T-helper 2 cell treated with Interferon-gamma antibody and Interleukin-4, amounts not matched to agents 5 μg/mL and 100 μg/mL, for 36 hours (primary cell): ENCODE results near the gene PCDHGC4.
A peak's percentile ranks its signal among the peaks of the same experiment; 100 is the strongest.

Source experiments
- DNase-seq: peaks from one replicate; pipeline ENCODE4 v3.0.0; 2021; ENCODE audit warnings: low spot score
- H3K27ac Mint-ChIP-seq: one replicate; pipeline ENCODE4 v1.8.0; 2021; ENCODE audit warnings: mild to moderate bottlenecking, mixed read lengths
- H3K27me3 Mint-ChIP-seq: one replicate; pipeline ENCODE4 v1.8.0; 2021; ENCODE audit warnings: low read depth, mixed read lengths
- H3K36me3 Mint-ChIP-seq: one replicate; pipeline ENCODE4 v1.8.0; 2021; ENCODE audit warnings: low read depth, mixed read lengths
- H3K4me1 Mint-ChIP-seq: one replicate; pipeline ENCODE4 v1.8.0; 2021; ENCODE audit warnings: low read depth, mixed read lengths
- H3K4me3 Mint-ChIP-seq: one replicate; pipeline ENCODE4 v1.8.0; 2022; ENCODE audit warnings: mild to moderate bottlenecking, moderate library complexity, mixed read lengths
- H3K9me3 Mint-ChIP-seq: one replicate; pipeline ENCODE4 v1.8.0; 2021; ENCODE audit warnings: mixed read lengths

The PCDHGC4 gene

GRCh38 chr5:141484641-141485311, at the start of gene PCDHGC4:
Gene PCDHGC4 (plus strand): TSS chr5:141485030. CDS start chr5:141485174, 144 bp downstream.
- Mint-ChIP-seq H3K4me3 (no peak within 1 kb of the TSS), H3K4me1 (no peaks in the 10 kb centered on the region), H3K9me3 (no peaks in the 10 kb centered on the region), H3K27ac (no peak within 1 kb of the TSS), H3K36me3 (no peaks in the 10 kb centered on the region), H3K27me3 (peaks cover 65% of the 10 kb centered on the region)
- DNase-seq: no peak

- no peak overlapping the region for H3K27ac Mint-ChIP-seq
- H3K27me3 Mint-ChIP-seq: peaks cover 5% of the 10 kb centered on the region
- no peak overlapping the region for H3K4me3 Mint-ChIP-seq
- peaks cover 13% of the 10 kb centered on the region for H3K9me3 Mint-ChIP-seq
- DNase-seq: no peak
- H3K36me3 Mint-ChIP-seq: peaks cover 1% of the 10 kb centered on the region
- no peaks in the 10 kb centered on the region for H3K4me1 Mint-ChIP-seq
These were observed 47.6 kb upstream of the PCDHGC4 start for GRCh38 chr5:141437221-141437620.

- H3K9me3 Mint-ChIP-seq: peaks cover 3% of the 10 kb centered on the region
- H3K27ac Mint-ChIP-seq: no peak overlapping the region
- no peaks in the 10 kb centered on the region for H3K27me3 Mint-ChIP-seq
- H3K36me3 Mint-ChIP-seq: no peaks in the 10 kb centered on the region
- DNase-seq: no peak
- no peaks in the 10 kb centered on the region for H3K4me1 Mint-ChIP-seq
- H3K4me3 Mint-ChIP-seq: no peak overlapping the region
These were observed 45.3 kb upstream of the PCDHGC4 start for GRCh38 chr5:141439411-141440141.

GRCh38 chr5:141440341-141440740, 44.5 kb upstream of the PCDHGC4 start:
- H3K36me3 Mint-ChIP-seq: no peaks in the 10 kb centered on the region
- H3K4me1 Mint-ChIP-seq: no peaks in the 10 kb centered on the region
- no peak for DNase-seq
- no peak overlapping the region for H3K4me3 Mint-ChIP-seq
- H3K9me3 Mint-ChIP-seq: peaks cover 3% of the 10 kb centered on the region
- H3K27me3 Mint-ChIP-seq: no peaks in the 10 kb centered on the region
- no peak overlapping the region for H3K27ac Mint-ChIP-seq

GRCh38 chr5:141441571-141442170, 43.2 kb upstream of the PCDHGC4 start:
- H3K4me1 Mint-ChIP-seq: no peaks in the 10 kb centered on the region
- H3K9me3 Mint-ChIP-seq: peaks cover 3% of the 10 kb centered on the region
- no peak overlapping the region for H3K4me3 Mint-ChIP-seq
- H3K27me3 Mint-ChIP-seq: no peaks in the 10 kb centered on the region
- no peak overlapping the region for H3K27ac Mint-ChIP-seq
- no peaks in the 10 kb centered on the region for H3K36me3 Mint-ChIP-seq
- no peak for DNase-seq

- no peaks in the 10 kb centered on the region for H3K9me3 Mint-ChIP-seq
- no peaks in the 10 kb centered on the region for H3K27me3 Mint-ChIP-seq
- no peak for DNase-seq
- no peak overlapping the region for H3K4me3 Mint-ChIP-seq
- H3K27ac Mint-ChIP-seq: no peak overlapping the region
- no peaks in the 10 kb centered on the region for H3K4me1 Mint-ChIP-seq
- H3K36me3 Mint-ChIP-seq: no peaks in the 10 kb centered on the region
These were observed 19.5 kb upstream of the PCDHGC4 start for GRCh38 chr5:141465351-141465750.

GRCh38 chr5:141475625-141476131, 9.2 kb upstream of the PCDHGC4 start, which contains the start of gene PCDHGC3:
Gene PCDHGC3 (plus strand): TSS chr5:141475966. CDS start chr5:141476117, 151 bp downstream.
- peak; percentile 31 for DNase-seq
- peak within 1 kb of the TSS; percentile 86 for H3K4me3 Mint-ChIP-seq
- H3K27me3 Mint-ChIP-seq: peaks cover 63% of the 10 kb centered on the region
- no peak within 1 kb of the TSS for H3K27ac Mint-ChIP-seq
- no peaks in the 10 kb centered on the region for H3K36me3 Mint-ChIP-seq
- no peaks in the 10 kb centered on the region for H3K9me3 Mint-ChIP-seq
- peaks cover 14% of the 10 kb centered on the region for H3K4me1 Mint-ChIP-seq

- no peak for DNase-seq
- Mint-ChIP-seq H3K4me1 (peaks cover 14% of the 10 kb centered on the region), H3K27me3 (peaks cover 65% of the 10 kb centered on the region), H3K9me3 (no peaks in the 10 kb centered on the region), H3K4me3 (peak overlapping the region; percentile 86), H3K27ac (no peak overlapping the region), H3K36me3 (no peaks in the 10 kb centered on the region)
These were observed 8.5 kb upstream of the PCDHGC4 start for GRCh38 chr5:141476132-141476911.

GRCh38 chr5:141477044-141477575, 7.7 kb upstream of the PCDHGC4 start:
- Mint-ChIP-seq H3K9me3 (no peaks in the 10 kb centered on the region), H3K4me3 (peak overlapping the region; percentile 86), H3K27me3 (peaks cover 68% of the 10 kb centered on the region), H3K4me1 (peaks cover 14% of the 10 kb centered on the region), H3K36me3 (no peaks in the 10 kb centered on the region), H3K27ac (no peak overlapping the region)
- DNase-seq: no peak

GRCh38 chr5:141477815-141478214, 7.0 kb upstream of the PCDHGC4 start:
- H3K27ac Mint-ChIP-seq: no peak overlapping the region

GRCh38 chr5:141478321-141478945, 6.4 kb upstream of the PCDHGC4 start:
- H3K27me3 Mint-ChIP-seq: peaks cover 80% of the 10 kb centered on the region
- DNase-seq: no peak

More at GRCh38 chr5:141477815-141478214, 7.0 kb upstream of the PCDHGC4 start:
- H3K9me3 Mint-ChIP-seq: no peaks in the 10 kb centered on the region
- H3K4me1 Mint-ChIP-seq: peaks cover 14% of the 10 kb centered on the region
- H3K36me3 Mint-ChIP-seq: no peaks in the 10 kb centered on the region
- no peak overlapping the region for H3K4me3 Mint-ChIP-seq
- peaks cover 75% of the 10 kb centered on the region for H3K27me3 Mint-ChIP-seq
- DNase-seq: no peak

GRCh38 chr5:141479776-141480175, 5.1 kb upstream of the PCDHGC4 start:
- peaks cover 83% of the 10 kb centered on the region for H3K27me3 Mint-ChIP-seq
- H3K9me3 Mint-ChIP-seq: no peaks in the 10 kb centered on the region
- peaks cover 14% of the 10 kb centered on the region for H3K4me1 Mint-ChIP-seq
- DNase-seq: no peak
- no peaks in the 10 kb centered on the region for H3K36me3 Mint-ChIP-seq
- no peak overlapping the region for H3K27ac Mint-ChIP-seq
- no peak overlapping the region for H3K4me3 Mint-ChIP-seq

More at GRCh38 chr5:141478321-141478945, 6.4 kb upstream of the PCDHGC4 start:
- peaks cover 14% of the 10 kb centered on the region for H3K4me1 Mint-ChIP-seq
- H3K4me3 Mint-ChIP-seq: no peak overlapping the region
- H3K9me3 Mint-ChIP-seq: no peaks in the 10 kb centered on the region
- H3K27ac Mint-ChIP-seq: no peak overlapping the region
- H3K36me3 Mint-ChIP-seq: no peaks in the 10 kb centered on the region

GRCh38 chr5:141483902-141484301, 928 bp upstream of the PCDHGC4 start:
- no peak for DNase-seq
- H3K4me3 Mint-ChIP-seq: no peak overlapping the region
- H3K27me3 Mint-ChIP-seq: peaks cover 71% of the 10 kb centered on the region
- no peaks in the 10 kb centered on the region for H3K4me1 Mint-ChIP-seq
- no peaks in the 10 kb centered on the region for H3K9me3 Mint-ChIP-seq
- H3K27ac Mint-ChIP-seq: no peak overlapping the region
- no peaks in the 10 kb centered on the region for H3K36me3 Mint-ChIP-seq
